Astrocyte of the hippocampus (primary cell): Measurements from ENCODE around the gene ETV7.
"Not testable (repeated sequence)": the region's sequence is repeated elsewhere in the genome, so short reads cannot be mapped to it uniquely, and the experiment has no call there.

Experiments used
- DNase-seq: peaks from one replicate; pipeline ENCODE4 v3.0.0; 2011; ENCODE audit warnings: low read depth, low spot score

Gene ETV7

GRCh38 chr6:36343109-36343680 is 44.3 kb downstream of the ETV7 start:
- DNase-seq = no peak

GRCh38 chr6:36340618-36341454 is 46.6 kb downstream of the ETV7 start:
- peak; percentile 87 for DNase-seq

- DNase-seq = no peak
Measured at GRCh38 chr6:36340306-36340617, 47.2 kb downstream of the ETV7 start.

GRCh38 chr6:36339146-36339545 is 48.3 kb downstream of the ETV7 start:
- no peak for DNase-seq

GRCh38 chr6:36338223-36338622 is 49.2 kb downstream of the ETV7 start:
- DNase-seq = not testable (repeated sequence)

GRCh38 chr6:36337814-36338213 is 49.7 kb downstream of the ETV7 start:
- DNase-seq = no peak

- no peak for DNase-seq
Measured at GRCh38 chr6:36336779-36337241, 50.7 kb downstream of the ETV7 start, which contains the start of gene BNIP5. BNIP5 (minus strand) TSS chr6:36336888; CDS start chr6:36330690, 6,198 bp downstream.

GRCh38 chr6:36336208-36336710 is 51.2 kb downstream of the ETV7 start:
- DNase-seq = no peak

- no peak for DNase-seq
Measured at GRCh38 chr6:36335465-36336207, 51.8 kb downstream of the ETV7 start.

- DNase-seq = no peak
Measured at GRCh38 chr6:36334832-36335459, 52.5 kb downstream of the ETV7 start.

- peak; percentile 38 for DNase-seq
Measured at GRCh38 chr6:36333931-36334725, 53.3 kb downstream of the ETV7 start.

GRCh38 chr6:36333171-36333895 is 54.1 kb downstream of the ETV7 start:
- DNase-seq = no peak

- no peak for DNase-seq
Measured at GRCh38 chr6:36331381-36331780, 56.1 kb downstream of the ETV7 start.

- DNase-seq = no peak
Measured at GRCh38 chr6:36330366-36330765, 57.1 kb downstream of the ETV7 start.

GRCh38 chr6:36329798-36330291 is 57.6 kb downstream of the ETV7 start:
- DNase-seq = no peak

GRCh38 chr6:36328600-36328999 is 58.9 kb downstream of the ETV7 start:
- no peak for DNase-seq

GRCh38 chr6:36327919-36328236 is 59.6 kb downstream of the ETV7 start:
- no peak for DNase-seq

GRCh38 chr6:36327226-36327918 is 60.1 kb downstream of the ETV7 start:
- no peak for DNase-seq

- no peak for DNase-seq
Measured at GRCh38 chr6:36326356-36326995, 61.0 kb downstream of the ETV7 start.
